A673 (cell line): ENCODE measurements around the gene TMEM266. TPM values are rescaled to one million over a fixed set of nuclear protein-coding genes. Genes with fewer than 3 reads are reported as not detected.

Experiments
- BruUV-seq: library from RNA; stranded (reverse); fragments of 400-500 nt; replicated peaks from 2 replicates; lab custom pipeline; 2021; lab: Mats Ljungman, UMichigan
- CTCF ChIA-PET: fragments of 300-600 bp; sonication (Branson Sonifier 250); formaldehyde crosslinking; loops from one replicate; lab custom pipeline; 2022; ENCODE audit warnings: antibody characterized with exemption; lab: Charles Lee
- POLR2A ChIA-PET: fragments of 300-600 bp; sonication (Branson Sonifier 250); formaldehyde crosslinking; loops from one replicate; lab custom pipeline; 2022; ENCODE audit warnings: antibody characterized with exemption; ENCODE audit not compliant: low non-redundant PET; lab: Charles Lee
- DNase-seq: peaks from one replicate; pipeline ENCODE4 v3.0.0-alpha.2; 2015; ENCODE audit warnings: low spot score
- H3K27ac ChIP-seq: fragments of 200-600 bp; sonication (generic); 2 replicates; pipeline ENCODE4 v1.5.1; 2016; ENCODE audit warnings: mixed run types, low read depth, mild to moderate bottlenecking, mixed read lengths, antibody characterized with exemption, low read length; ENCODE audit not compliant: poor library complexity, severe bottlenecking
- H3K27me3 ChIP-seq: fragments of 200-600 bp; sonication (generic); replicated peaks from 2 replicates; pipeline ENCODE4 v1.6.1; 2017; ENCODE audit warnings: mixed run types, low read depth, mild to moderate bottlenecking, mixed read lengths, antibody characterized with exemption, low read length; ENCODE audit not compliant: insufficient read depth, poor library complexity
- H3K36me3 ChIP-seq: fragments of 200-600 bp; sonication (generic); 2 replicates; pipeline ENCODE4 v1.6.1; 2016; ENCODE audit warnings: mixed run types, mild to moderate bottlenecking, mixed read lengths, antibody characterized with exemption, low read length; ENCODE audit not compliant: insufficient read depth, poor library complexity, severe bottlenecking
- H3K4me1 ChIP-seq: fragments of 200-600 bp; sonication (generic); 2 replicates; pipeline ENCODE4 v1.6.1; 2017; ENCODE audit warnings: mixed run types, mild to moderate bottlenecking, mixed read lengths, antibody characterized with exemption, low read length; ENCODE audit not compliant: insufficient read depth, poor library complexity, severe bottlenecking
- H3K4me3 ChIP-seq: fragments of 200-600 bp; sonication (generic); 2 replicates; pipeline ENCODE4 v1.5.1; 2016; ENCODE audit warnings: low read depth, mixed run types, mild to moderate bottlenecking, mixed read lengths, low read length; ENCODE audit not compliant: poor library complexity, severe bottlenecking
- H3K9me3 ChIP-seq: fragments of 200-600 bp; sonication (generic); 2 replicates; pipeline ENCODE4 v1.6.1; 2016; ENCODE audit warnings: mixed run types, low read depth, mild to moderate bottlenecking, mixed read lengths, antibody characterized with exemption, low read length; ENCODE audit not compliant: poor library complexity, severe bottlenecking
- CTCF ChIP-seq: fragments of 300-800, 200-600 bp; sonication (generic); conservative IDR thresholded peaks from 2 replicates; pipeline ENCODE4 v1.5.1; 2017; ENCODE audit warnings: low read depth, mild to moderate bottlenecking, antibody characterized with exemption, low read length, moderate library complexity, mixed read lengths
- EZH2 ChIP-seq: fragments of 200-600 bp; sonication (generic); IDR thresholded peaks from 2 replicates; pipeline ENCODE4 v1.6.1; 2017; ENCODE audit warnings: borderline replicate concordance, low read depth, mild to moderate bottlenecking, mixed read lengths, antibody characterized with exemption, low read length; ENCODE audit not compliant: poor library complexity, severe bottlenecking
- intact Hi-C: fragments of 100-400 bp; cut with micrococcal nuclease; formaldehyde crosslinking; loops from one replicate; pipeline ENCODE4 v1.10.0; 2022; ENCODE audit not compliant: unreplicated experiment
- total RNA-seq: library from RNA; stranded (reverse); gene quantifications from 2 replicates; pipeline ENCODE4 v1.2.3, GENCODE V29; 2021

TMEM266 gene
- total RNA-seq, 1 experiment from 2014 or later = not detected

DNA sequence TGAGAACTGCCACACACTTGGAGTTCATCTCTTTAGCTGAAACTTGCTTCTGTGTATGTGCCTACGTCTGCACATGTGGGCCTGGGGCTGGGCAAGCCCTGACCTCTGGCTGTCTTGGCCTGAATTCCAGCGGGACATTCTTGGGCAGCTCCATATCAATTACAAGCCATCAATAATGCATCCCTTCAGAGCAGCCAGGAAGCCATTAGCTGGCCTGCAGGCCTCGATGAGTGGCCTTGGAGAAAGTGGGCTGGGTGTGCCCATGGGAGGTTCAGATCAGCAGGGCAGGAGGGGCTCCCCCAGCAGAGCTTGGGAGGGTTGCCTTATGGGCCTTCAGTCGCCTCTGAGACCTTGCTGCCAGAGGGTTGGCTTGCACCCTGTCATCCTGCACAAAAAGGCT lies 127.4 kb downstream of the TMEM266 start:
- intact Hi-C loops = no loop called here
- POLR2A ChIA-PET = no interaction called here
- Histone ChIP-seq H3K4me3 (no peak overlapping the region), H3K9me3 (no peaks in the 10 kb centered on the region), H3K4me1 (peaks cover 3% of the 10 kb centered on the region), H3K27me3 (no peaks in the 10 kb centered on the region), H3K27ac (no peak overlapping the region), H3K36me3 (no peaks in the 10 kb centered on the region)
- TF ChIP-seq EZH2 (no peak), CTCF (no peak)
- CTCF ChIA-PET = no interaction called here
- DNase-seq = no peak
- no TSS peak for BruUV-seq

DNA sequence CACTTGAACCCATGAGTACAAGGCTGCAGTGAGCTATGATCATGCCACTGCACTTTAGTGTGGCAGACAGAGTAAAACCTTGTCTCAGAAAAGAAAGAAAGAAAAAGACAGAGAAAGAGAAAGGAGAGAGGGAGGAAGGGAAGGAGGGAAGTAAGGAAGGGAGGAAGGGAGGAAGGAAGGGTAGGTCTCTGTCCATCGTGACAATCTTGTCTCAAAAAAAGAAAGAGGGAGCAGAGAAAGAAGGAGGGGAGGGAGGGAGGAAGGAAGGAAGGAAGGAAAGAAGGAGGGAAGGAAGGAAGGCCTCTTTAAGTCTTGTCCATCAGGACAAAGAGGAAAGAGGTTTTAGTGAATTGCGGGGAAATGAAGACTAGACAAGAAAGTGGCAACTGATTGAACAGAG lies 129.3 kb downstream of the TMEM266 start:
- TF ChIP-seq EZH2 = no peak
- no peak for TF ChIP-seq CTCF
- H3K9me3 ChIP-seq = no peaks in the 10 kb centered on the region
- POLR2A ChIA-PET = no interaction called here
- no peak overlapping the region for H3K27ac ChIP-seq
- no peak for DNase-seq
- peaks cover 3% of the 10 kb centered on the region for H3K4me1 ChIP-seq
- H3K27me3 ChIP-seq = no peaks in the 10 kb centered on the region
- CTCF ChIA-PET = no interaction called here
- no TSS peak for BruUV-seq
- no peak overlapping the region for H3K4me3 ChIP-seq
- no peaks in the 10 kb centered on the region for H3K36me3 ChIP-seq
- intact Hi-C loops = no loop called here

DNA sequence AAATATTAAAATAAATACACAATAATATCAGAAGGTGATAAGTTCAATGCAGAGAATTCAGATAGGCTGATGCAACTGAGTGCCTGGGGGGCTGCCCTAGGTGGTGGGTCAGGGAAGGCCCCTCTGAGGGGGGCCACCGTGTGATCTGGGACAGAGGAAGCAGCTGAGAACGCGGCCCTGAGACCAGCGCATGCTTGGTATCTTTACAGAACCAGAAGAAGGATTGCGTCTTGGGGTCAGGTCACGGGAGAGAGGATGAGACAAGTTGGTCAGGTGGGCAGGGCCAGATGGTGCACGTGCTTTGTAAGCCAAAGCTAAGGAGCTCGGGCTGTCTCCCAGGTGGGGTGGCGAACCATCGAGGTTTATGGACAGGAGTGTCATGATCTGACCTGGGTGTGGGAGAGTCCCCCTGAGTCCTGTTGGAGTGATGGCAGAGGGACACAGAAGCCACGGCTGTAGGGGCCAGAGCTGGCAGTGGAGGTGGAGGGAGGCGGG lies 130.3 kb downstream of the TMEM266 start:
- intact Hi-C loops = loop anchor here (5.0 kb wide), 1 partner anchor 142 kb away; no protein-coding TSS in a partner anchor
- Histone ChIP-seq H3K36me3 (no peaks in the 10 kb centered on the region), H3K27ac (no peak overlapping the region), H3K9me3 (no peaks in the 10 kb centered on the region), H3K27me3 (no peaks in the 10 kb centered on the region), H3K4me3 (no peak overlapping the region), H3K4me1 (peaks cover 3% of the 10 kb centered on the region)
- DNase-seq = no peak
- no peak for TF ChIP-seq CTCF
- no peak for TF ChIP-seq EZH2
- POLR2A ChIA-PET = no interaction called here
- no TSS peak for BruUV-seq
- CTCF ChIA-PET = interaction anchor here (0.6 kb wide), 1 partner anchor 394 kb away, joined by 6 read pairs; no protein-coding TSS in a partner anchor
